Measurements from ENCODE around the gene TBRG4.

Gene TBRG4

GRCh38 chr7:45072131-45073030 is 39.1 kb downstream of the TBRG4 start:
- DNase-seq: no peak

- no peak for DNase-seq
Observed at GRCh38 chr7:45071528-45071927, 40.0 kb downstream of the TBRG4 start.

- DNase-seq: no peak
Observed at GRCh38 chr7:45070254-45070642, 41.2 kb downstream of the TBRG4 start.

GRCh38 chr7:45069444-45070253 is 41.8 kb downstream of the TBRG4 start:
- DNase-seq: no peak

GRCh38 chr7:45068236-45069023 is 43.1 kb downstream of the TBRG4 start:
- DNase-seq: no peak

- DNase-seq: no peak
Observed at GRCh38 chr7:45067582-45067981, 43.9 kb downstream of the TBRG4 start.

GRCh38 chr7:45066409-45066808 is 45.1 kb downstream of the TBRG4 start:
- DNase-seq: no peak

- DNase-seq: no peak
Observed at GRCh38 chr7:45065031-45065995, 46.2 kb downstream of the TBRG4 start.

GRCh38 chr7:45064047-45064725 is 47.3 kb downstream of the TBRG4 start:
- no peak for DNase-seq

- no peak for DNase-seq
Observed at GRCh38 chr7:45061806-45062425, 49.6 kb downstream of the TBRG4 start.

GRCh38 chr7:45061352-45061751 is 50.1 kb downstream of the TBRG4 start:
- no peak for DNase-seq

GRCh38 chr7:45060295-45060694 is 51.2 kb downstream of the TBRG4 start:
- DNase-seq: no peak

- DNase-seq: no peak
Observed at GRCh38 chr7:45057878-45058277, 53.6 kb downstream of the TBRG4 start.

- no peak for DNase-seq
Observed at GRCh38 chr7:45055594-45056219, 55.8 kb downstream of the TBRG4 start.

GRCh38 chr7:45055016-45055415 is 56.5 kb downstream of the TBRG4 start:
- no peak for DNase-seq

GRCh38 chr7:45054442-45054841 is 57.1 kb downstream of the TBRG4 start:
- no peak for DNase-seq

- DNase-seq: no peak
Observed at GRCh38 chr7:45053941-45054340, 57.6 kb downstream of the TBRG4 start.

- no peak for DNase-seq
Observed at GRCh38 chr7:45053401-45053800, 58.1 kb downstream of the TBRG4 start.

- DNase-seq: no peak
Observed at GRCh38 chr7:45052011-45052410, 59.5 kb downstream of the TBRG4 start.

GRCh38 chr7:45050198-45050597 is 61.3 kb downstream of the TBRG4 start:
- DNase-seq: no peak
